Body of pancreas (tissue), 4 donors: ENCODE data around the gene ZMYM4.

Source experiments
- POLR2A ChIP-seq, 3 donors: fragments of 450-650 bp; IDR thresholded peaks; one replicate each; pipeline ENCODE4 v1.6.1; 2016; ENCODE audit warnings: antibody characterized with exemption in 3 of 3, mild to moderate bottlenecking in 2 of 3
- TF ChIP-seq, protein P1 (sequence below), 7 experiments: fragments of 450-650 bp in 4 of 7; fragments of 200-600 bp in 3 of 7; sonication (generic) in 3 of 7; IDR thresholded peaks; one replicate each; pipeline ENCODE4 v1.5.1; 2016 to 2019; ENCODE audit warnings: antibody characterized with exemption in 7 of 7

DNA sequence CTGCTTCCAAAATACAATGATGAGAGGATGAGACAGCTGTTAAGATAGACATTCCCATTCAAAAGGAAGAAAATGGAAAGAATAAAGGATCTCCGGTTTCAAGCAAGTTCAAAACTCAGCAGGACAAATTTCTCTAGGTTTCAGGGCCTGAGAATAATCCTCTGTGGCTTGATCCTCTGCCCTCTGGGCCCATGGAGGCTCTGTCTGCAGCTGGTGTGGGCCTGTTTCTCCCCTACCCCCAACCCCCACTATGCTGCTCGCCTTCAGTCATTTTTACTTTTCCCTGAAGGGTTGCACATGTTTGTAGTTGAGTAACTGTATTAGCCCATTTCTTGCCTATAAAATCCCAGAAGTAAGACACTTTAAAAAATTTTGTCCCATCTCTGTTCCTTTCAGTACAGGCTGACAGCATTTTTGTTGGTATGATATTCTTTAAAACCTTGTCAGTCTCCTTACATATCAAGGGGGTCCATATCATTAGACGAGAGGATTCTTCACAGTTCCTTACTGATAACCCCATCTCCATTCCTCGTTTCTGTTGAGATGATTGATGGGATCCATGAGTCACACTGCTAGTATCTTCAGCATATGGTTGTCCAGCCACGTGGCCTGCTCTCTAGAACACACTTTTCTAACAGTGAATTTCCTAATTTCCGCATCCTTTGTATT is 10.5 kb downstream of the ZMYM4 start:
- TF ChIP-seq, protein P1, sequence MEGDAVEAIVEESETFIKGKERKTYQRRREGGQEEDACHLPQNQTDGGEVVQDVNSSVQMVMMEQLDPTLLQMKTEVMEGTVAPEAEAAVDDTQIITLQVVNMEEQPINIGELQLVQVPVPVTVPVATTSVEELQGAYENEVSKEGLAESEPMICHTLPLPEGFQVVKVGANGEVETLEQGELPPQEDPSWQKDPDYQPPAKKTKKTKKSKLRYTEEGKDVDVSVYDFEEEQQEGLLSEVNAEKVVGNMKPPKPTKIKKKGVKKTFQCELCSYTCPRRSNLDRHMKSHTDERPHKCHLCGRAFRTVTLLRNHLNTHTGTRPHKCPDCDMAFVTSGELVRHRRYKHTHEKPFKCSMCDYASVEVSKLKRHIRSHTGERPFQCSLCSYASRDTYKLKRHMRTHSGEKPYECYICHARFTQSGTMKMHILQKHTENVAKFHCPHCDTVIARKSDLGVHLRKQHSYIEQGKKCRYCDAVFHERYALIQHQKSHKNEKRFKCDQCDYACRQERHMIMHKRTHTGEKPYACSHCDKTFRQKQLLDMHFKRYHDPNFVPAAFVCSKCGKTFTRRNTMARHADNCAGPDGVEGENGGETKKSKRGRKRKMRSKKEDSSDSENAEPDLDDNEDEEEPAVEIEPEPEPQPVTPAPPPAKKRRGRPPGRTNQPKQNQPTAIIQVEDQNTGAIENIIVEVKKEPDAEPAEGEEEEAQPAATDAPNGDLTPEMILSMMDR (IDR thresholded peaks at IDR 0.05) = no peak
- no peak for TF ChIP-seq POLR2A (IDR thresholded peaks at IDR 0.05)
